NCI-H2196 (cell line): ENCODE results near the gene SOX18.

Experiments
- DNase-seq: peaks from one replicate; lab custom pipeline; 2025; ENCODE audit not compliant: unreplicated experiment; lab: John Stamatoyannopoulos, UW

The SOX18 gene

GRCh38 chr20:64039293-64040160 lies 9.9 kb downstream of the SOX18 start:
- no peak for DNase-seq

GRCh38 chr20:64038565-64039292 lies 10.7 kb downstream of the SOX18 start:
- DNase-seq: peak; percentile 83

- DNase-seq: peak; percentile 38
Measured at GRCh38 chr20:64038224-64038564, 11.2 kb downstream of the SOX18 start.

DNA sequence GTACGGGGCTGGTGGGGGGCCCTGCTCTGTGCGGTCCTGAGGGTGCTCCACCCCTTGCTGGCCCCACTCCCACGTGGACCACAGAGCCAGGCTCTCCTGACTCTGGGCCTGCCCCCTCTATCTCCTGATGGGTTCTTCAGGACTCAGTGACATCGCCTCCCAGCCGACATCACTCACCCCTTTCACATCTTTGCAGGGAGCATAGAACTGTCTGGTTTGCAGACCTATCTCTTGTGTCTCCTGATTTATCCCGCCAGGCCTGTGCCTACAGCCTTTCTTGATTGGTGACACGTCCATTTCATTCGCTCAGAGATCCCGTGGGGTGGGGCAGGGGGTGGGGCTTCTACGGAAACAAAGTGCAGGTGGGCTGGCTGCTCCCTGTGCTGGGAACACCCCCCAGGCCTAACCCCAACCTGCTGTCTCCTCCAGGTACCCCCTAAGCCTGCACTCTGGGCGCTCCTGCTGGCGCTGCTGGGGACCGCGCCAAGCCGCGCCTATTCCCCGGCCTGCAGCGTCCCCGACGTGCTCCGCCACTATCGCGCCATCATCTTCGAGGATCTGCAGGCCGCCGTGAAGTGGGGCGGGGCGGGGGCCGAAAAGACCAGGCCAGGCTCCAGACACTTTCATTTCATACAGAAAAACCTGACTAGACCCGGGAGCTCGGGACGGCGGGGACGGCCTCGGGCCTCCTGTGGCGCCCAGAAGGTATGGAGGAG lies 11.8 kb downstream of the SOX18 start:
- DNase-seq: peak; percentile 69

DNA sequence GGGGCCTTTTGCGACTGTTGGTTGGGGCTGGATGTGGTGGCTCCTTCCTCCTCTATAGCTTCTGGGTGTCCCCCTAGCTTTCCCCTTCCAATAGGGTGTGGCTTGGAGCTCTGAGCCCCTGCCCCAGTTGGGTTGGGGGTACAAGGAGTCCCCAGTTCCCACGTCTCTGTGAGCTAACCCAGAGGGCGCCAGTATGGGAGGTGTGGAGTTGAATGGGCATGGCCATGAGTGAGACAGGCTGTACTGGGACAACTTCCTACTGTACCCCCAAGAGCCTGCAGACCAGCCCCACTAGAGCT lies 12.3 kb downstream of the SOX18 start:
- DNase-seq: no peak

- no peak for DNase-seq
Measured at GRCh38 chr20:64036346-64037198, 12.9 kb downstream of the SOX18 start.

DNA sequence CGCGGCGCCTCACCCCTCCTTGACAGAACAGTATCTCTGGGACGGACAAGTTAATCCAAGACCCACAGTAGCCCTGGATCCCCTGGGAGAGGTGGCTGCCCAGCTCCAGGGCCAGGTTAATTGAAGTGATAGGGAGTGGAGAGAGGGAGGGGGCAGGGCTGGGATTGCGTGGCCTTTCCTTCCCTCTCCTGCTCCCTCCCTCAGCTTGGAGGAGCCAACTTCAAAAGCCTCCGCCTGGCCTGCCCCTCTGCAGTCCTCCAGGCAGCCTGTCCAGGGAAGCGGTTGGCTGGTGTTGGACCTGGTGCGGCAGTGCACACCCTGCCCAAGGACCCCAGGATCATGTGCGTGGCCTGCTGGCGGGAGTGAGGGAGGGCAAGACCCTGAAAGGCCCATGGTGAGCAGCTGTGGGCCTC lies 13.5 kb downstream of the SOX18 start, which contains the start of gene C20orf204:
C20orf204 (plus strand) TSS at position 250 of the 413 bp plus-strand sequence; CDS start at position 392, 142 bp downstream.
- DNase-seq: no peak

- no peak for DNase-seq
Measured at GRCh38 chr20:64035066-64035932, 14.1 kb downstream of the SOX18 start.

DNA sequence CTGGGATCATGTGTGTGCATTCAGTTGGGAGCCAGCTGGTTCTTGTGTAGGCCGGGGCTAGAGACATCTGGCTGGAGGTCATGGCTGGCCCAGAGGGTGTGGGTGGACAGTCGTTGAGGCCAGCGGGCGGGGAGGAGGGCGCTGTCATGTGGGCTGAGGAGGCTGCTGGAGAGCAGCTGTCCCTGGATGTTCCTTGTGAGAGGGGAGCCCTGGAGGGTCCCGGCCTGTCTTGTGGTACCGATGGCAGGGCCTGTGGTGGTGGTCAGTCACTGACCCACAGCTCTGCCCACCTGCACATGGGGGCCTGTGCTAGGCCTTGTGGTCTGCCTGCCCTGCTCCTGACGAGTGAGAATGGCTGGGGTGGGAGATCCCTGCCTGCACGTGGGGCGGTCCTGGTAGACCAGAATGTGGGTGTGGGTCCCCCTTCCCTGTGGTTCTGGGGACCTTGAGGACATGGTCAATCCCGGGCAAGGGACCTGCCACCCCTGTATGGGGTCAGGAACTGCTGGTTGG lies 15.4 kb downstream of the SOX18 start:
- DNase-seq: no peak

DNA sequence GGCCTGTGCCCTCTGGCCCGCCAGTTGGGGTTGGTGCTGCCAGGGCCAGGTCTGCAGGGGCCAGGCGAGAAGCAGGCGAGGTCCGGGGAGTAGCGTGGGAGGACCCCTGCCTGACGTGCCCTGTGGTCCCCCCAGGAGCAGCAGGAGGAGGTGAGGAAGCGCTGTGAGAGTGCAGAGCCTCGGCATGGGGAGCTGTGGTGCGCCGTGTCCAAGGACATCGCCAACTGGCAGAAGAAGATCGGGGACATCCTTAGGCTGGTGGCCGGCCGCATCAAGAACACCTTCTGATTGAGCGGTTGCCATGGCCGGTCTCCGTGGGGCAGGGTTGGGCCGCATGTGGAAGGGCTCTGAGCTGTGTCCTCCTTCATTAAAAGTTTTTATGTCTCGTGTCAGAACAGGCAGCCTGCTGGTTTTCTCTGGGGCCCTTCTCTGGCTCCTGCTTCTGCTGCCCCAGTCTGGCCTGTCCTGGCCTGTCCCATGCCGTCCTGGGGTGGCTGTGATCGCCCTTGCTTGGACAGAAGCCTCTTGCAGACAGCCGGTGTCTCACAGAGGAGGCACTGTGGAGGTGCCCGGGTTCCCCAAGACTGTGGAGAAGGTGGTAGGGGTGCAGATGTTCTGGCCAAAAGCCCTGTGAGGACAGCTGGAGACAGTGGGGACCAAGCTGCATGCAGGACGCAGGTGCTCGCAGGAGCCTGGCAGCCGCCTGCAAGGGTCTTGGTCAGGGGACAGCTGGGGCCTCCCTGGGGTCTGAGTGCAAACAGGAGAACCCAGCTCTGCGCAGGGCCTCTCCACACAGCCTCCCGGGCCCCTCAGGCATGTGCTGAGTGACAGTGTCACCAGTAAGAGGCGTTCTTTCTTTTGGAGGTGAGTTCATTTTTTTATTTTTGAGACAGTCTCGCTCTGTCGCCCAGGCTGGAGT lies 16.5 kb downstream of the SOX18 start:
- no peak for DNase-seq

DNA sequence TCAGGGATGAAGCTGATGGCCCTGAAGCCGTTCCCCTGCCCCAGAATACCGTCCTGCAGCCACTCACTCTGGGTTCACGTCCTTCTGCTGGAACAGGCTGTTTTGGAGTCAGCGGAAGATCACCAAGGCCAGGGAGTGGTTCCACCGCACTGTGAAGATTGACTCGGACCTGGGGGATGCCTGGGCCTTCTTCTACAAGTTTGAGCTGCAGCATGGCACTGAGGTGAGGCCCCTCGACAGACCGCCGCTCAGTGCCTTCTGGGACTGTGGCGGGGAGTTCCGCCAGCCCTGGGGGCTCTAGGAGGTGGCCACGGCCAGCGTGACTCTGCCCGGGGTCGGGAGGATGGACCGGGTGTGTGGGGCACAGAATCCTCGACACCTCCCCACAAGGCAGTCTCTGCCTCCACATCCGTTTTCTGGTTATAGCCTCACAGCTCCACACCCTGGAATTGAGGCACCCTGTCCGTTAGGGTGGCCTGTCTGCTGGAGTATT lies 17.6 kb downstream of the SOX18 start:
- no peak for DNase-seq

DNA sequence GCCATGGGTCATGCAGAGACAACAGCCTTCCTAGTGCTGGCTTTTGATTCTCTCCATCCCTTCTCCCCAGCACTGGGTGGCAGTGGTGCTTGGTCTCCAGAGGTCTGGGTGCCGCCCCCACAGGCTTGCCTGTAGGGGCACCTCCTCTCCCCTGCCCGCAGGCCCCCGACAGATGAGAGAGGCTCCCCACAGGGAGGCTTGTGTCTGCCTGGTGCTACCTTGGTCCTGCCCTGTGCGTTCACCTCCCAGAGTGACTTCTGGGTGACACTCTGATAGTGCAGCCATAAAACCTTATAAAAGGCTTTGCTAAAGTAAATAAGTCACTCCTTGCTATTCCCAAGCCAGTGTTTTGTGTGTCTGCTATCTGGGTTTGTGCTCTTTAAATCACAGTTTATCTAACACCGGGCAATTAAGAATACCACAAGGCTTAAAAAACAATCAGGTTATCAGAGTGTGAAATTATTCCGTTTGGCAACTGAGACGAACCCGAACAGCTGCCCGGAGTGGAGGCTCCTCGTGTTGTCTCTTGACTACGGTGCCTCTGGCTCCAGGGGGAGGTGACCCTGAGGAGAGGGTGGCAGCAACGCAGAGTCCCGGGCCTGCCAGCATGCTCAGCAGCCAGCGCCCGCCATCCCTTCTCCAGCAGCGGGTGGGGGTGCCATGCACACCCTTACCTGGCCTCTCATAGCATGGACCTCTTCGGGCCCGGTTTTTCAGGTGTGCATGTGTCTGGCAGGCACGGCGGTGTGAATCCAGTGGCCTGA lies 18.9 kb downstream of the SOX18 start:
- no peak for DNase-seq

GRCh38 chr20:64029293-64030117 lies 19.9 kb downstream of the SOX18 start:
- no peak for DNase-seq

GRCh38 chr20:64027981-64028685 lies 21.3 kb downstream of the SOX18 start:
- no peak for DNase-seq

- no peak for DNase-seq
Measured at GRCh38 chr20:64025826-64026412, 23.5 kb downstream of the SOX18 start.
